ENCODE measurements around the gene WIZ.

DNA sequence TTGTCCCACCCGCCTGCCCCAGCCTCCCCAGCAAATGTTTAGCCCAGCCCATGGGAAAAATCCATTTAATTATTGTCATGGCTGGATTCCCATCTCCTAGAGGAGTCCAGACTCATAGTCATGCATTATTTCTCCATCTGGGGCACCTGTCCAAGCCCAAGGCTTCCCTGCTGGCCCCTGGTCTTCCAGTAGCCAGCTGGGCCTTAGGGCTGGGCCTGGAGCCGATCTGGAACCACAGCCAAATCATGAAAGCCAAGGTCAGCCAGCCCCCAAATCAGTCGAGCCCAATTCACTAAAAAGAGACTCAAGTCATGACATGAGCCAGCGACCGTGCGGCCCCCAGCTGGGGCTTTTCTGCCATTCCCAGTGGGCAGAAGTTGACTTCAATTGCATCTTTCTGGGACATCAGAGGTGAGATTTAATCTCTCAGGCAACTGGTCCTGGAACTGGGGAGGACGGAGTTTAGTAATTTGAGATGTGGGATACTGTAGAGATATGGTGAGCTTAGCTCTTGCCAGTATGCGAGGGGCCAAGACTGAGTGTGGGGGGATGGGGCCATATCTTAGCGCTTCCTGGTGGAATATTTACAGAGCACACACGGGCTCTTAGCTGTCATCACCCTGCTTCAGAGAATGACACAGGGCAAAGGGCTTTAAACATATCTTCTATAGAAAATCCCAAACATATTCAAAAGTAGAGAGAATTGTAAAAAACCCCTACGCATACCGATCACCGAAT is 38.9 kb upstream of the WIZ start:
- TF ChIP-seq NFIC (IDR thresholded peaks at IDR 0.05) (no peak), CEBPB (IDR thresholded peaks at IDR 0.05) (no peak), EP300 (IDR thresholded peaks at IDR 0.05; ENCODE audit: borderline replicate concordance) (no peak), RAD21 (IDR thresholded peaks at IDR 0.05; ENCODE audit: low read depth) (no peak), TAF1 (IDR thresholded peaks at IDR 0.05; ENCODE audit: low read depth) (no peak), YY1 (IDR thresholded peaks at IDR 0.05; ENCODE audit: low read depth) (no peak)
- TF ChIP-seq, protein P1, sequence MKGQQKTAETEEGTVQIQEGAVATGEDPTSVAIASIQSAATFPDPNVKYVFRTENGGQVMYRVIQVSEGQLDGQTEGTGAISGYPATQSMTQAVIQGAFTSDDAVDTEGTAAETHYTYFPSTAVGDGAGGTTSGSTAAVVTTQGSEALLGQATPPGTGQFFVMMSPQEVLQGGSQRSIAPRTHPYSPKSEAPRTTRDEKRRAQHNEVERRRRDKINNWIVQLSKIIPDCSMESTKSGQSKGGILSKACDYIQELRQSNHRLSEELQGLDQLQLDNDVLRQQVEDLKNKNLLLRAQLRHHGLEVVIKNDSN (IDR thresholded peaks at IDR 0.05): no peak
- TF ChIP-seq, protein P2, sequence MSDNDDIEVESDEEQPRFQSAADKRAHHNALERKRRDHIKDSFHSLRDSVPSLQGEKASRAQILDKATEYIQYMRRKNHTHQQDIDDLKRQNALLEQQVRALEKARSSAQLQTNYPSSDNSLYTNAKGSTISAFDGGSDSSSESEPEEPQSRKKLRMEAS (IDR thresholded peaks at IDR 0.05): no peak
